Esophagus squamous epithelium (tissue), 5 donors: ENCODE measurements around the gene CHN2. TPM values are rescaled to one million over a fixed set of nuclear protein-coding genes. Genes with fewer than 3 reads are reported as not detected.
A peak's percentile ranks its signal among the peaks of the same experiment; 100 is the strongest.

Source experiments
- DNase-seq: peaks from one replicate; lab custom pipeline; 2025; lab: John Stamatoyannopoulos, UW
- H3K27ac ChIP-seq, 4 donors: fragments of 200-600 bp; sonication (generic); one replicate each; pipeline ENCODE4 v1.5.1; 2016 to 2019; ENCODE audit warnings: mild to moderate bottlenecking in 1 of 4
- H3K27me3 ChIP-seq, 4 donors: fragments of 200-600 bp; sonication (generic); 1 replicate in 3 of 4; 2 replicates in 1 of 4; pipeline versions ENCODE4 v1.5.1 to v1.6.0; 2017 to 2021; ENCODE audit warnings: antibody characterized with exemption in 1 of 4
- H3K36me3 ChIP-seq, 3 donors: fragments of 200-600 bp; sonication (generic); one replicate each; pipeline ENCODE4 v1.5.1; 2016 to 2019
- H3K4me1 ChIP-seq, 3 donors: fragments of 200-600 bp; sonication (generic); one replicate each; pipeline ENCODE4 v1.5.1; 2017 to 2019
- H3K4me3 ChIP-seq, 4 donors: fragments of 200-600 bp; sonication (generic); 1 replicate in 3 of 4; 2 replicates in 1 of 4; pipeline ENCODE4 v1.5.1; 2016 to 2019; ENCODE audit warnings: mild to moderate bottlenecking in 2 of 4, moderate library complexity in 1 of 4
- H3K9me3 ChIP-seq, 3 donors: fragments of 200-600 bp; sonication (generic); one replicate each; pipeline ENCODE4 v1.5.1; 2016 to 2019
- CTCF ChIP-seq, 6 experiments: fragments of 450-650 bp in 4 of 6; fragments of 200-600 bp in 2 of 6; sonication (generic) in 2 of 6; IDR thresholded peaks; one replicate each; pipeline ENCODE4 v1.5.1; 2016 to 2019; ENCODE audit warnings: antibody characterized with exemption in 6 of 6, mild to moderate bottlenecking in 4 of 6, moderate library complexity in 4 of 6
- POLR2A ChIP-seq, 4 donors: fragments of 450-650 bp; IDR thresholded peaks; one replicate each; pipeline ENCODE4 v1.6.1; 2017; ENCODE audit warnings: antibody characterized with exemption in 4 of 4, mild to moderate bottlenecking in 4 of 4, moderate library complexity in 3 of 4
- WGBS, 2 donors: methylation state at CpG; one replicate each; pipeline ENCODE4 v1.1.5; 2018; 5-methylcytosine and 5-hydroxymethylcytosine counted together
- intact Hi-C: fragments of 100-400 bp; cut with DNase I; formaldehyde crosslinking; loops from one replicate; pipeline ENCODE4 v1.15.0; 2022
- total RNA-seq, 4 donors: library from RNA; depleted of rRNA; stranded (reverse); fragments of >200 nt; gene quantifications; one replicate each; pipeline ENCODE4 v1.1.0, GENCODE V29; 2016
- donor health status: DM: yes; HTN: yes; CAD: no.

CHN2 gene
- total RNA-seq = 1 to 10 TPM in 2 of 4 donors, under 1 TPM in 2; 0.08 to 8.6 (median 1.7) TPM

DNA sequence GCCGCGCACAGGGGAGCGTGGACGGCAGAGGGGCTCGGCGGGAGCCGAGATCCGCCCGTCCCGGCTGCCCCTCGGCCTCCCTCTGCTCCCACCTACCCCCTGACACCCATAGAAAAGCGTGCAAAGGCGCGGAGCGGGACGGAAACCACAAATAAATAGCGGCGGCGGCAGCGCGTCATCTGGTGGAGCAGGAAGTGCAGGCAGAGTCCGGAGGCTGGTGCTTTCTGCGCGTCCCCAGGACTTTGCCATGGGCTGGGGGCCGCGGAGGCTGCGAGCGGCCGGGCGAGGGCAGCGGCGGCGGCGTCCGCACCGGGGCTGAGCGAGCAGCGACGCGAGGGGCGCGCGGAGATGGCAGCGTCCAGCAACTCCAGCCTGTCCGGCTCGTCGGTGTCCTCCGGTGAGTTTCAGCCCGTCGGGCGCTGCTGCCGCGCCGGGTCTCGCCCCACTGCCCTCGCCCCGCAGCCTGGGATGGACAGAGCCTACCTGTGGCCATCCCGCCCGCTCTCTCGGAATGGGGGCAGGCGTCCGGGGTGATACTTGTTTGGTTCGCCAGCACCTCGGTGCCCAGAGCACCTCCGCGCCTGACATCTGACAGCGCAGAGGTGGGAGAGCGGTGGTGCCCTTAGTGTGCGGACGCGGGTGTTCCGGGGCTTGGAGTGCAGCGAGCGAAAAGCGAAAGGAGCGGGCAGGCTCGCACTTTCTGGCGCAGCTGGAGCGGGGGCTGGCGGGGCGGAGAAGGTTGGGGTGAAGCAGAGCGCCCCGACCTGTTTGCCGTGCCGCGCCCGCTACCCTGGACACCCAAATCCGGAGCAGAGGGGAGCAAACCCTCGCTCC lies at the start of gene CHN2:
CHN2 (plus strand) TSS at position 182 of the 834 bp plus-strand sequence.
- DNase-seq = no peak
- WGBS, 2 donors = 0% methylated on average over 2 to 18 of the region's 89 CpGs
- Histone ChIP-seq H3K4me3 (peak within 1 kb of the TSS; percentile 63 to 82 (median 66)), H3K9me3 (no peaks in the 10 kb centered on the region), H3K27ac (peak within 1 kb of the TSS; percentile 31 to 80 (median 67)), H3K27me3 (peaks cover 0 to 59% (median 2%) of the 10 kb centered on the region in 4 donors), H3K36me3 (no peaks in the 10 kb centered on the region), H3K4me1 (peaks cover 1 to 33% (median 10%) of the 10 kb centered on the region in 3 donors)
- TF ChIP-seq POLR2A (IDR thresholded peaks at IDR 0.05) = peak in 2 of 4 donors; percentile 41 to 52
- TF ChIP-seq CTCF (IDR thresholded peaks at IDR 0.05) = peak in 1 of 6 experiments; percentile 9
- intact Hi-C loops = loop anchor here (10.0 kb wide), 1 partner anchor 220 kb away; no protein-coding TSS in a partner anchor

GRCh38 chr7:29145553-29146056 lies 49.0 kb upstream of the CHN2 start:
- Histone ChIP-seq H3K27ac (peak overlapping the region in 3 of 4 donors; percentile 1 to 76 (median 39)), H3K4me3 (peak overlapping the region; percentile 3 to 66 (median 42)), H3K36me3 (no peaks in the 10 kb centered on the region), H3K9me3 (no peaks in the 10 kb centered on the region), H3K4me1 (peaks cover 9 to 27% (median 12%) of the 10 kb centered on the region in 3 donors), H3K27me3 (peaks cover 0 to 72% (median 0%) of the 10 kb centered on the region in 4 donors)
- TF ChIP-seq POLR2A (IDR thresholded peaks at IDR 0.05) (no peak), CTCF (IDR thresholded peaks at IDR 0.05) (no peak)
- intact Hi-C loops = no loop called here
- DNase-seq = no peak
- 12 to 13% methylated on average over 8 of the region's 8 CpGs for WGBS, 2 donors

- no peak for DNase-seq
- H3K4me1 ChIP-seq = peaks cover 9 to 22% (median 12%) of the 10 kb centered on the region in 3 donors
- no peaks in the 10 kb centered on the region for H3K36me3 ChIP-seq
- H3K4me3 ChIP-seq = peak within 1 kb of the TSS; percentile 3 to 66 (median 42)
- no peak for TF ChIP-seq CTCF (IDR thresholded peaks at IDR 0.05)
- peak in 2 of 4 donors; percentile 49 to 72 for TF ChIP-seq POLR2A (IDR thresholded peaks at IDR 0.05)
- H3K27ac ChIP-seq = peak within 1 kb of the TSS in 3 of 4 donors; percentile 1 to 76 (median 39)
- intact Hi-C loops = no loop called here
- peaks cover 0 to 66% (median 0%) of the 10 kb centered on the region in 4 donors for H3K27me3 ChIP-seq
- H3K9me3 ChIP-seq = no peaks in the 10 kb centered on the region
- 3 to 6% methylated on average over 8 to 18 of the region's 42 CpGs for WGBS, 2 donors
Observed at GRCh38 chr7:29146057-29146706, 48.4 kb upstream of the CHN2 start, which contains the start of gene CPVL. TSS of gene CPVL (minus strand) at chr7:29146537. CDS start at chr7:29121061, 25,476 bp downstream.

DNA sequence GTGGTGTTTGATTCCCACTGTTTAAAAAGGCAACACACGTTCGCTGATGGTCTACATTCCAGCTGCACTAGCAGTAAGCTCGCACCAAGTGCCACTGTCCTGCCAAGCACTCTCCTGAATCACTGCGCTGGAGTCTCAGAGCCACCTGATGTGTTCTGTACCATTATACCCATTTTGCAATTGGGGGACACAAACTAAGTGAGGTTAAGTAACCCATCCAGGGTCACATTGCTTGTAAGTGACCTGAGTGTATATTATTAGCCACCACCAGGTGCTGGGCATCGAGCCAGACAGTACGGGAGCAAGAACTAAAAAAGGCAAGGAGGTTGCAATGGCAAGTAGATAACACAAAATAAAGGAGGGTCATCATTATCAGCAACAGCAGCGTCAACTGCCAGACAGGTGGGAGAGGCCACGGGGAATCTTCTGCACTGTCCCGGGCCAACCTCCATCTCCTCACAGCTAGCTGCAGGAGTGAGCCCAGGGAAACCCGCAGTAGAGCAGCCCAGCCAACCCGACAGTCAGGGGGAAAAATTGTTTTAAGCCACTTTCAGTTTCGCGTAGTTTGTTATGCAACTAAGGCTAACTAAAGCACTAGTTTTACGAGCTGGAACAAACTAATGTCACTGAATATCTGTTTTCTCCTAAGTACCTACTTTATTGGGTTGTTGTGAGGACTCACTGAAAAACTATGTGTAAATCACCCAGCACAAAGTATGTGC lies 47.5 kb upstream of the CHN2 start:
- H3K27me3 ChIP-seq = peaks cover 0 to 59% (median 0%) of the 10 kb centered on the region in 4 donors
- no peak for TF ChIP-seq POLR2A (IDR thresholded peaks at IDR 0.05)
- no peak for TF ChIP-seq CTCF (IDR thresholded peaks at IDR 0.05)
- no peaks in the 10 kb centered on the region for H3K9me3 ChIP-seq
- no peaks in the 10 kb centered on the region for H3K36me3 ChIP-seq
- 60 to 71% methylated on average over 14 of the region's 14 CpGs for WGBS, 2 donors
- H3K27ac ChIP-seq = peak overlapping the region in 1 of 4 donors; percentile 65
- DNase-seq = no peak
- peak overlapping the region in 3 of 4 donors; percentile 36 to 66 (median 48) for H3K4me3 ChIP-seq
- intact Hi-C loops = no loop called here
- peaks cover 9 to 19% (median 12%) of the 10 kb centered on the region in 3 donors for H3K4me1 ChIP-seq
